Mesenchymal stem cell (in vitro differentiated cells and primary cell): Measurements from ENCODE around the gene GRB2.
"Not testable (repeated sequence)": the region's sequence is repeated elsewhere in the genome, so short reads cannot be mapped to it uniquely, and the experiment has no call there.

Source experiments
- DNase-seq: peaks from one replicate; pipeline ENCODE4 v3.0.0-alpha.2; 2013
- H2AFZ ChIP-seq: one replicate; pipeline ENCODE4 v1.6.1; 2013; ENCODE audit warnings: low read depth, mild to moderate bottlenecking, control low read depth, inconsistent platforms, low read length, moderate library complexity
- H2AK5ac ChIP-seq: 2 replicates; pipeline ENCODE4 v1.6.1; 2013; ENCODE audit warnings: low read length, moderate library complexity, mild to moderate bottlenecking, inconsistent platforms; ENCODE audit not compliant: severe bottlenecking
- H2BK120ac ChIP-seq: one replicate; pipeline ENCODE4 v1.6.1; 2013; ENCODE audit warnings: low read depth, mild to moderate bottlenecking, inconsistent platforms, low read length, moderate library complexity
- H2BK12ac ChIP-seq, 2 experiments: one replicate each; pipeline ENCODE4 v1.6.1; 2013; ENCODE audit warnings: inconsistent platforms in 2 of 2, low read length in 2 of 2, mild to moderate bottlenecking in 2 of 2, moderate library complexity in 2 of 2, control low read depth in 1 of 2
- H2BK15ac ChIP-seq: one replicate; pipeline ENCODE4 v1.6.1; 2013; ENCODE audit warnings: mild to moderate bottlenecking, low read depth, inconsistent platforms; ENCODE audit not compliant: poor library complexity, severe bottlenecking
- H2BK5ac ChIP-seq: 2 replicates; pipeline ENCODE4 v1.6.1; 2013; ENCODE audit warnings: low read depth, mild to moderate bottlenecking, low read length, control low read depth, inconsistent platforms; ENCODE audit not compliant: poor library complexity, severe bottlenecking
- H3K14ac ChIP-seq, 2 experiments: one replicate each; pipeline ENCODE4 v1.6.1; 2013; ENCODE audit warnings: inconsistent platforms in 2 of 2, low read length in 2 of 2, control low read depth in 1 of 2, mild to moderate bottlenecking in 1 of 2, moderate library complexity in 1 of 2
- H3K18ac ChIP-seq, 2 experiments: one replicate each; pipeline ENCODE4 v1.6.1; 2013; ENCODE audit warnings: inconsistent platforms in 2 of 2, low read length in 2 of 2, control low read depth in 1 of 2, low read depth in 1 of 2, mild to moderate bottlenecking in 1 of 2
- H3K23ac ChIP-seq, 2 experiments: one replicate each; pipeline ENCODE4 v1.6.1; 2013; ENCODE audit warnings: inconsistent platforms in 2 of 2, low read length in 2 of 2, mild to moderate bottlenecking in 2 of 2, moderate library complexity in 2 of 2, control low read depth in 1 of 2
- H3K27ac ChIP-seq: 2 replicates; pipeline ENCODE4 v1.5.1; 2013; ENCODE audit warnings: mild to moderate bottlenecking, moderate library complexity, low read length, control low read depth, inconsistent platforms; ENCODE audit not compliant: poor library complexity, severe bottlenecking
- H3K27me3 ChIP-seq, 2 experiments: 2 replicates each; pipeline versions ENCODE4 v1.6.1 to v1.7.0; 2013; ENCODE audit warnings: low read length in 2 of 2, mild to moderate bottlenecking in 2 of 2, moderate library complexity in 2 of 2, control low read depth in 1 of 2, inconsistent platforms in 1 of 2; ENCODE audit not compliant: control insufficient read depth in 1 of 2, insufficient read depth in 1 of 2
- H3K36me3 ChIP-seq, 2 experiments: 2 replicates each; pipeline versions ENCODE4 v1.6.1 to v1.7.0; 2013; ENCODE audit warnings: low read length in 2 of 2, control low read depth in 1 of 2, inconsistent platforms in 1 of 2, low read depth in 1 of 2, mild to moderate bottlenecking in 1 of 2; ENCODE audit not compliant: insufficient read depth in 2 of 2, control insufficient read depth in 1 of 2
- H3K4ac ChIP-seq, 2 experiments: one replicate each; pipeline ENCODE4 v1.6.1; 2013; ENCODE audit warnings: inconsistent platforms in 2 of 2, low read length in 2 of 2, mild to moderate bottlenecking in 2 of 2, moderate library complexity in 2 of 2, control low read depth in 1 of 2, low read depth in 1 of 2
- H3K4me1 ChIP-seq: 2 replicates; pipeline ENCODE4 v1.6.1; 2013; ENCODE audit warnings: low read depth, low read length, control low read depth; ENCODE audit not compliant: control insufficient read depth, insufficient read depth
- H3K4me2 ChIP-seq: 2 replicates; pipeline ENCODE4 v1.6.1; 2013; ENCODE audit warnings: low read length, mild to moderate bottlenecking, inconsistent platforms; ENCODE audit not compliant: poor library complexity, severe bottlenecking
- H3K4me3 ChIP-seq, 2 experiments: 2 replicates each; pipeline versions ENCODE4 v1.5.1 to v1.7.0; 2013; ENCODE audit warnings: low read length in 2 of 2, mild to moderate bottlenecking in 2 of 2, control low read depth in 1 of 2, low read depth in 1 of 2; ENCODE audit not compliant: insufficient read depth in 1 of 2
- H3K79me1 ChIP-seq: replicated peaks from 2 replicates; pipeline ENCODE4 v1.6.1; 2013; ENCODE audit warnings: mild to moderate bottlenecking, control low read depth, low read length, inconsistent platforms; ENCODE audit not compliant: poor library complexity, severe bottlenecking
- H3K9ac ChIP-seq: 2 replicates; pipeline ENCODE4 v1.7.0; 2013; ENCODE audit warnings: mild to moderate bottlenecking, low read length, moderate library complexity
- H3K9me3 ChIP-seq: 2 replicates; pipeline ENCODE4 v1.7.0; 2013; ENCODE audit warnings: mild to moderate bottlenecking, low read length; ENCODE audit not compliant: control insufficient read depth
- H4K8ac ChIP-seq: one replicate; pipeline ENCODE4 v1.6.1; 2013; ENCODE audit warnings: inconsistent platforms, mild to moderate bottlenecking, low read length, moderate library complexity
- H4K91ac ChIP-seq: one replicate; pipeline ENCODE4 v1.6.1; 2013; ENCODE audit warnings: mild to moderate bottlenecking, low read length, inconsistent platforms
- WGBS: methylation state at CpG from one replicate; pipeline ENCODE4 v1.1.7; 2013; ENCODE audit warnings: mixed read lengths; 5-methylcytosine and 5-hydroxymethylcytosine counted together

GRB2 gene

DNA sequence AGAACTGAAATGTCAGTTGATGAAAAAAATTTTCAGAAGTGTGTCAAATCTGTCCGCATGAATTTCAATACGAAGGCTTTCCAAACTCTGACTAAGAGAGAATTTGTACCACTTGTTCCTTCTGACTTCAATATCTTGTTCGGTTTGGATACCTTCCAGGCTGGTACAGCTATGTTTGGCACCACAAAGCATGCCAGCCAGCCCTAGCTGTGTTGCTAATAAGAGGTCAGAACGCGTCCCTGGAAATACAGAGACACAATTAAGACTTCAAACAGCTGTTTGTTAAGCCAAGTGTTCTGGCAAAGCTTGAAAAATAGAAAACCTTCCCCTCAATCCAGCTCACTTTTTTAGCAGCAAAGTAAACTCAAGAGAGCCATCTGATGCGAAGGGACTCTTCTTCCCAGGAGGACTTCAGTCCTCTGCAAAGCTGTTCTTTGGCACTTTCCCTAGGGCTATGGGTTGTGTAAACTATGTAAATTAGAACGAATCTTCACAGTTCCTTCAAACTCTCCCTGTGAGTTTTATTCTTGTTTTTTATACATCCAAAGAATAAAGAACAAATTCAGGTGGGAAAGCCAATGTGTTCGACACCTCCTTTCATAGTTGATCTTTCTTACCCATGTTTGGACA is 35.1 kb downstream of the GRB2 start:
- peaks cover 11 to 14% of the 10 kb centered on the region in 2 experiments for H3K36me3 ChIP-seq
- no peak overlapping the region for H2BK12ac ChIP-seq
- H3K18ac ChIP-seq = no peak overlapping the region
- no peak overlapping the region for H3K4me2 ChIP-seq
- no peak overlapping the region for H4K8ac ChIP-seq
- H2AFZ ChIP-seq = no peak overlapping the region
- no peak overlapping the region for H3K23ac ChIP-seq
- H3K79me1 ChIP-seq = peaks cover 14% of the 10 kb centered on the region
- no peak overlapping the region for H2BK5ac ChIP-seq
- no peak overlapping the region for H3K27ac ChIP-seq
- H3K14ac ChIP-seq = no peak overlapping the region
- no peak for DNase-seq
- 75% methylated on average over 6 of the region's 8 CpGs for WGBS
- H3K9me3 ChIP-seq = no peaks in the 10 kb centered on the region
- H2AK5ac ChIP-seq = no peak overlapping the region
- no peak overlapping the region for H4K91ac ChIP-seq
- H3K4ac ChIP-seq = no peak overlapping the region
- no peaks in the 10 kb centered on the region for H3K27me3 ChIP-seq
- H3K9ac ChIP-seq = no peak overlapping the region
- no peak overlapping the region for H2BK120ac ChIP-seq
- H2BK15ac ChIP-seq = no peak overlapping the region
- no peak overlapping the region for H3K4me3 ChIP-seq
- H3K4me1 ChIP-seq = peaks cover 13% of the 10 kb centered on the region

- H3K9ac ChIP-seq, H2BK120ac ChIP-seq, H3K4me2 ChIP-seq, H4K91ac ChIP-seq, H2BK5ac ChIP-seq, H3K27me3 ChIP-seq, H3K27ac ChIP-seq, H3K79me1 ChIP-seq, H3K14ac ChIP-seq, H2BK15ac ChIP-seq, H4K8ac ChIP-seq, H3K23ac ChIP-seq, H3K4me3 ChIP-seq, H2AK5ac ChIP-seq, H3K4ac ChIP-seq, H3K9me3 ChIP-seq, H3K36me3 ChIP-seq, H2BK12ac ChIP-seq, H2AFZ ChIP-seq: not testable (repeated sequence)
- DNase-seq = peak; percentile 47
- WGBS = 83% methylated on average over 24 of the region's 25 CpGs
- Histone ChIP-seq H3K18ac (peak overlapping the region in 1 of 2 experiments; percentile 21), H3K4me1 (peaks cover 16% of the 10 kb centered on the region)
Observed at GRCh38 chr17:75367838-75368789, 37.4 kb downstream of the GRB2 start.

DNA sequence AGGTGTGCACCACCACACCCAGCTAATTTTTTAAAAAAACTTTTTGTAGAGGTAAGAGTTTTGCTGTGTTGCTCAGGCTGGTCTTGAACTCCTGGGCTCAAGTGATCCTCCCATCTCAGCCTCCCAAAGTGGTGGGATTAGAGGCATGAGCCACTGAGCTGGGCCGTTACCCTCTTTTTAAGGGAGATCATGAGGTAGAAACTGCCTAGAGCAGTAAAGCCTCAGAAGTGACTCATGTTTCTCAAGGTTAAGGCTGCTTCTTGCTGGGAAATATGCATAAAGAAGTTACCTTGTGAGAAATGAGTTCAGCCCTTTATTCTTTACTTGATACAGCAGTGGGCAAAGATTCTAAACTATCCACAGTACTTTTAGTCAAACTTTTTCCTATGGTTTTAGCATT is 38.2 kb downstream of the GRB2 start:
- H4K91ac ChIP-seq = no peak overlapping the region
- H4K8ac ChIP-seq = no peak overlapping the region
- H2BK12ac ChIP-seq = no peak overlapping the region
- peaks cover 16% of the 10 kb centered on the region for H3K4me1 ChIP-seq
- 57% methylated on average over 1 of the region's 1 CpG for WGBS
- H2AK5ac ChIP-seq = peak overlapping the region; percentile 38
- no peak overlapping the region for H3K4ac ChIP-seq
- peak; percentile 54 for DNase-seq
- no peak overlapping the region for H2AFZ ChIP-seq
- H3K36me3 ChIP-seq = no peaks in the 10 kb centered on the region
- no peak overlapping the region for H3K4me2 ChIP-seq
- H3K9me3 ChIP-seq = no peaks in the 10 kb centered on the region
- H3K9ac ChIP-seq = no peak overlapping the region
- no peak overlapping the region for H2BK15ac ChIP-seq
- peaks cover 8% of the 10 kb centered on the region for H3K79me1 ChIP-seq
- no peak overlapping the region for H2BK120ac ChIP-seq
- no peak overlapping the region for H2BK5ac ChIP-seq
- peak overlapping the region; percentile 28 for H3K27ac ChIP-seq
- no peak overlapping the region for H3K14ac ChIP-seq
- H3K4me3 ChIP-seq = no peak overlapping the region
- peak overlapping the region in 1 of 2 experiments; percentile 57 for H3K18ac ChIP-seq
- H3K23ac ChIP-seq = no peak overlapping the region
- no peaks in the 10 kb centered on the region for H3K27me3 ChIP-seq

- H3K9ac ChIP-seq = no peak overlapping the region
- peaks cover 8% of the 10 kb centered on the region for H3K79me1 ChIP-seq
- peaks cover 16% of the 10 kb centered on the region for H3K4me1 ChIP-seq
- H3K9me3 ChIP-seq = no peaks in the 10 kb centered on the region
- DNase-seq = no peak
- H3K23ac ChIP-seq = no peak overlapping the region
- no peak overlapping the region for H3K4ac ChIP-seq
- H2AK5ac ChIP-seq = no peak overlapping the region
- H2BK12ac ChIP-seq = no peak overlapping the region
- no peak overlapping the region for H2AFZ ChIP-seq
- peak overlapping the region in 1 of 2 experiments; percentile 28 for H3K18ac ChIP-seq
- no peak overlapping the region for H2BK120ac ChIP-seq
- WGBS = 93% methylated on average over 5 of the region's 6 CpGs
- no peak overlapping the region for H2BK5ac ChIP-seq
- H3K27ac ChIP-seq = no peak overlapping the region
- no peak overlapping the region for H3K4me2 ChIP-seq
- H4K8ac ChIP-seq = no peak overlapping the region
- H3K27me3 ChIP-seq = no peaks in the 10 kb centered on the region
- H3K14ac ChIP-seq = no peak overlapping the region
- H4K91ac ChIP-seq = no peak overlapping the region
- H2BK15ac ChIP-seq = no peak overlapping the region
- no peak overlapping the region for H3K4me3 ChIP-seq
- H3K36me3 ChIP-seq = no peaks in the 10 kb centered on the region
Observed at GRCh38 chr17:75366432-75366831, 39.0 kb downstream of the GRB2 start.
